GM13976 (cell line): ENCODE results near the gene BMF.

Experiments used
- DNase-seq: peaks from one replicate; pipeline ENCODE4 v3.0.0; 2012; ENCODE audit warnings: low spot score
- CTCF ChIP-seq: IDR thresholded peaks from 2 replicates; pipeline ENCODE4 v1.5.1; 2012; ENCODE audit warnings: borderline replicate concordance, mild to moderate bottlenecking; ENCODE audit not compliant: insufficient read depth; ENCODE audit errors: extremely low read depth, missing control alignments, control extremely low read depth
- in situ Hi-C: fragments of 300-500 bp; cut with MboI; formaldehyde crosslinking; loops from one replicate; pipeline ENCODE4 v1.12.0; 2022; ENCODE audit warnings: low sequenced_read_pairs, mixed read lengths, inconsistent platforms; ENCODE audit not compliant: unreplicated experiment

BMF gene

GRCh38 chr15:40097968-40098476 is 10.7 kb downstream of the BMF start:
- no peak for TF ChIP-seq CTCF
- in situ Hi-C loops: no loop called here
- no peak for DNase-seq

DNA sequence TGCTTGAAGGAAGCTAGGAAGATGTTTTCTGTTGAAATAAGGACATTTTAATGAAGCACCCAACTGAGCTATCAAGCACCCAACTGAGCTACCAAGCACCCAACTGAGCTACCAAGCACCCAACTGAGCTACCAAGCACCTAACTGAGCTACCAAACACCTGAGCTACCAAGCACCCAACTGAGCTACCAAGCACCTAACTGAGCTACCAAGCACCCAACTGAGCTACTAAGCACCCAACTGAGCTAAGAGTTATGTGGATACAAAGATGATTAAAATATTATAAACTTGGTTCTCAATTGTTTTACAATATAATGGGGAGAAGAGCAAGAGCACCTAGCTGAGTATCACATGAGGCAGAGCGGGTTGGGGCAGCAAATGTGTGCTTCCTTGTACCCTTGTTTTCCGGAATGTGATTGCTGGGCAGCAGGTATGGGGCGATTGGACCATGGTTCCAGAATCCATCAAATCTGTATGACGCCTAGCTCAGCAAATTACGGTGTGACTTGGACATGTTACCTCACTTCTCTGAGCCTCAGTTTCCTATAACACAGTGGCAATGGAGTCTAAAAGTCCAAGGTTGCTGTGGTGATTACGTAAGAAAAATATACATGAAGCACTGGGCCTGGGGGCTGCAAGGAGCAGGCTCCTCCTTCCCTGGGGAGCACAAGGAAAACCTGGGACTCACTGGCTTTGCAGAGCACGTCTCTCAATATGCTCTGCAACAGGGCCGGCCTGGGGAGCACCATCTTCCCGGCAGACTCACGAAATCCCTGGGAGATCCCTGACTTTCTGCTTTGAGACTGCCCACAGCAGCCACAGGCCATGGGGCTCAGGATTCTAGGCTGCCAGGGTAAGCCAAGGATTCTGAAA is 11.3 kb downstream of the BMF start:
- no peak for DNase-seq
- in situ Hi-C loops: no loop called here
- no peak for TF ChIP-seq CTCF

DNA sequence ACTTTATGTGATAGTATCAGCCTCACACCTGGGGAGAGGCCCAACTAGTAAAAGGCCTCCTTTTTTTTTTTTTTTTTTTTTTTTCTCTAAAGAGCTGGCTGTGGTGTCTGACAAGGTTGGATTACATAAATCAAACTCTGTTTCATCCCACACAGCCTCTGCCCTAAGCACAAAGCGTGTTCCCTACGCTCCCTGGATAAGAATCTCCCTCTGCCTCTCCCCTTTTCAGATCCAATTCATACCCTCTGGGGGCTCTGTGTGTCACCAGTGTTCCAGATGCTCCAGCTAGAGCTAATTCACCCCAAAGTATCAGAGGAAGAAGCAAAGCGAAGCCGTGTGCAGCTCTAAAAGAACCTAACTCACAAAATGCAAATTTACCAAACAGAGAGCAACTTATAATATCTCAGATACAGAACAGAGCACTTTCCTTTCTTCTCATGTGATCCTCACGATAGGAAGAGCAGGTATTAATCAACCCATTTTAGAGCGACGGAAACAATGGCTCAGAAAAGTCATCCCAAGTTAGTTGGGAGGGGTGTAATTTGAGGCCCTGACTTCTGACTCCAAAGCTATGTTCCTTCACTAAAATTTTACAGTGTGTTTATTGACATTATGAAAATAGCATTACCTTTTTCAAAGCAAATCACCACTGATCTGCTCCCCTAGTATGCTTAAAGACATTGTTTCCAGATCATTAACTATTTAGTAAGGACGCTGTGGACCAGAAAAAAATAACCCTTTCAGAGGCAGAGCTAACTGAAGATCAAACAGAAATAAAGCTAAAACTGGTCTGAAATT is 12.4 kb downstream of the BMF start:
- in situ Hi-C loops: no loop called here
- no peak for TF ChIP-seq CTCF
- no peak for DNase-seq

DNA sequence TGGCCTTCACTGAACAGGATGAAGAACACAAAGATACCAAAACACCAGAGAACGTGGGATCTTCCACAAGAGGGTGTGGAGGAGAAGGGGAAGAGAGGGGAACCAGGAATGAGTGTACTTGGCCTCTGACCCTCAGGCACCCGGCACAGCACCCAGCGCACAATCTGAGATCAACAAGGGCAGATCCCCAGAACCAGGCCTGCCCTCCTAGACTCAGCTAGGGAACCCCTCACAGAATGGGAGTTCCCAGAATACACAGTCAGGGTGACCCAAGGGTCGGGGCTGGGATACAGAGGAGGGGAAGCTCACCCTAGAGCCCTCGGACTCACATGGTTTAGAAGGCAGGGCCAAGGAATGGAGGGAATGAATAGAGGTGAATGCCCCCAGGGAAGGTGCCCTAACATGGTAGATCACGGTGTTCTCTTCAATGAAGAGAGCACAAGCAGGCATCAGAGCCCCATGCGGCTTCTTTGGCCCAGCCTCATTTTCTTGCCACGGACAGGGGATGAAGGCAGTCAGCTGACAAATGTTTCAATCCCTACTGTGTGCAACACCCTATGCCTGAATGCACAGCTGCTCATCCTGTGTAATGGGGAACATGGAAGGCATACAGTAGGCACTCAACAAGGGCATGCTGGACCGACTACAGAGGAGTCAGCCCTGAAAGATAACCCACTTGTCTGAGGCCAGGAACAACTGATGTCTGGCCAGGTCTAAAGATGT is 13.1 kb downstream of the BMF start:
- no peak for DNase-seq
- in situ Hi-C loops: no loop called here
- no peak for TF ChIP-seq CTCF

- no peak for DNase-seq
- TF ChIP-seq CTCF: no peak
- in situ Hi-C loops: no loop called here
Observed at GRCh38 chr15:40094156-40094555, 14.5 kb downstream of the BMF start.
